Esophagus muscularis mucosa (tissue), 4 donors: Measurements from ENCODE around the gene TSPAN11. TPM values are rescaled to one million over a fixed set of nuclear protein-coding genes. Genes with fewer than 3 reads are reported as not detected.

Source experiments
- DNase-seq: peaks from one replicate; pipeline ENCODE4 v3.0.0-alpha.2; 2017; ENCODE audit errors: extremely low spot score
- H3K27ac ChIP-seq, 4 donors: fragments of 200-600 bp; sonication (generic); replicated peaks in 1 of 4; 1 replicate in 3 of 4; 2 replicates in 1 of 4; pipeline ENCODE4 v1.5.1; 2016 to 2019; ENCODE audit warnings: mild to moderate bottlenecking in 1 of 4
- H3K27me3 ChIP-seq, 4 donors: fragments of 200-600 bp; sonication (generic); one replicate each; pipeline versions ENCODE4 v1.5.1 to v1.6.0; 2016 to 2019
- H3K36me3 ChIP-seq, 4 donors: fragments of 200-600 bp; sonication (generic); one replicate each; pipeline ENCODE4 v1.5.1; 2016 to 2019
- H3K4me1 ChIP-seq, 4 donors: fragments of 200-600 bp; sonication (generic); one replicate each; pipeline ENCODE4 v1.5.1; 2016 to 2019
- H3K4me3 ChIP-seq, 4 donors: fragments of 200-600 bp; sonication (generic); 1 replicate in 2 of 4; 2 replicates in 2 of 4; pipeline ENCODE4 v1.5.1; 2016 to 2019; ENCODE audit warnings: mild to moderate bottlenecking in 4 of 4, moderate library complexity in 1 of 4
- H3K9me3 ChIP-seq, 4 donors: fragments of 200-600 bp; sonication (generic); 1 replicate in 3 of 4; 2 replicates in 1 of 4; pipeline ENCODE4 v1.5.1; 2016 to 2019
- EP300 ChIP-seq: sonication (generic); formaldehyde crosslinking; IDR thresholded peaks from one replicate; pipeline ENCODE4 v1.6.1; 2017; ENCODE audit warnings: antibody characterized with exemption
- POLR2A ChIP-seq: fragments of 450-650 bp; IDR thresholded peaks from one replicate; pipeline ENCODE4 v1.6.1; 2017; ENCODE audit warnings: antibody characterized with exemption, moderate library complexity, mild to moderate bottlenecking, low read depth
- POLR2AphosphoS5 ChIP-seq, 2 donors: sonication (generic); formaldehyde crosslinking; IDR thresholded peaks; one replicate each; pipeline ENCODE4 v1.6.1; 2017; ENCODE audit warnings: antibody characterized with exemption in 2 of 2
- WGBS: methylation state at CpG from one replicate; pipeline ENCODE4 v1.1.5; 2018; 5-methylcytosine and 5-hydroxymethylcytosine counted together
- intact Hi-C: fragments of 100-400 bp; cut with DNase I; formaldehyde crosslinking; loops from one replicate; pipeline ENCODE4 v1.15.1; 2023
- total RNA-seq, 4 donors: library from RNA; depleted of rRNA; stranded (reverse); fragments of >200 nt; gene quantifications; one replicate each; pipeline versions ENCODE4 v1.1.0 to v1.2.1, GENCODE V29; 2016
- TF ChIP-seq, protein P1 (sequence below), 3 experiments: fragments of 200-600 bp in 2 of 3; fragments of 450-650 bp in 1 of 3; sonication (generic) in 2 of 3; IDR thresholded peaks; one replicate each; pipeline ENCODE4 v1.5.1; 2017 to 2019; ENCODE audit warnings: antibody characterized with exemption in 3 of 3, mild to moderate bottlenecking in 2 of 3, moderate library complexity in 1 of 3

The TSPAN11 gene
- total RNA-seq, 4 donors from 2014 or later = 5.8 to 20.9 (median 12.7) TPM

DNA sequence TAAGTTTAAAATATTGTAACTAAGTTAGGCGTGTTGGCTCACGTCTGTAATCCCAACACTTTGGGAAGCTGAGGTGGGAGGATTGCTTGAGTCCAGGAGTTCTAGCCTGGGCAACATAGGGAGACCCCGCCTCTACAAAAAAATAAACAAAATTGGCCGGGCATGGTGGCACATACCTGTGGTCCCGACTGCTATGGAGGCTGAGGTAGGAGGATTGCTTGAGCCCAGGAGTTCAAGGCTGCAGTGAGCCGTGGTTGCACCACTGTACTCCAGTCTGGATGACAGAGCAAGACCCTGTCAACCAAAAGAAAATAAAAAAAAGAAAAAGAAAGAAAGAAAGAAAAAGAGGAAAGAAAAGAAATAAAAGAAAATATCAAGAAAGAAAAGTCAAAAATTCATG is 72.5 kb downstream of the TSPAN11 start:
- Histone ChIP-seq H3K4me1 (no peaks in the 10 kb centered on the region), H3K4me3 (no peak overlapping the region), H3K27me3 (no peaks in the 10 kb centered on the region), H3K9me3 (no peaks in the 10 kb centered on the region), H3K27ac (no peak overlapping the region), H3K36me3 (no peaks in the 10 kb centered on the region)
- DNase-seq = no peak
- intact Hi-C loops = no loop called here
- WGBS = 94% methylated on average over 6 of the region's 6 CpGs
- TF ChIP-seq, protein P1, sequence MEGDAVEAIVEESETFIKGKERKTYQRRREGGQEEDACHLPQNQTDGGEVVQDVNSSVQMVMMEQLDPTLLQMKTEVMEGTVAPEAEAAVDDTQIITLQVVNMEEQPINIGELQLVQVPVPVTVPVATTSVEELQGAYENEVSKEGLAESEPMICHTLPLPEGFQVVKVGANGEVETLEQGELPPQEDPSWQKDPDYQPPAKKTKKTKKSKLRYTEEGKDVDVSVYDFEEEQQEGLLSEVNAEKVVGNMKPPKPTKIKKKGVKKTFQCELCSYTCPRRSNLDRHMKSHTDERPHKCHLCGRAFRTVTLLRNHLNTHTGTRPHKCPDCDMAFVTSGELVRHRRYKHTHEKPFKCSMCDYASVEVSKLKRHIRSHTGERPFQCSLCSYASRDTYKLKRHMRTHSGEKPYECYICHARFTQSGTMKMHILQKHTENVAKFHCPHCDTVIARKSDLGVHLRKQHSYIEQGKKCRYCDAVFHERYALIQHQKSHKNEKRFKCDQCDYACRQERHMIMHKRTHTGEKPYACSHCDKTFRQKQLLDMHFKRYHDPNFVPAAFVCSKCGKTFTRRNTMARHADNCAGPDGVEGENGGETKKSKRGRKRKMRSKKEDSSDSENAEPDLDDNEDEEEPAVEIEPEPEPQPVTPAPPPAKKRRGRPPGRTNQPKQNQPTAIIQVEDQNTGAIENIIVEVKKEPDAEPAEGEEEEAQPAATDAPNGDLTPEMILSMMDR (IDR thresholded peaks at IDR 0.05) = no peak
- no peak for TF ChIP-seq POLR2A
- no peak for TF ChIP-seq POLR2AphosphoS5 (IDR thresholded peaks at IDR 0.05)

DNA sequence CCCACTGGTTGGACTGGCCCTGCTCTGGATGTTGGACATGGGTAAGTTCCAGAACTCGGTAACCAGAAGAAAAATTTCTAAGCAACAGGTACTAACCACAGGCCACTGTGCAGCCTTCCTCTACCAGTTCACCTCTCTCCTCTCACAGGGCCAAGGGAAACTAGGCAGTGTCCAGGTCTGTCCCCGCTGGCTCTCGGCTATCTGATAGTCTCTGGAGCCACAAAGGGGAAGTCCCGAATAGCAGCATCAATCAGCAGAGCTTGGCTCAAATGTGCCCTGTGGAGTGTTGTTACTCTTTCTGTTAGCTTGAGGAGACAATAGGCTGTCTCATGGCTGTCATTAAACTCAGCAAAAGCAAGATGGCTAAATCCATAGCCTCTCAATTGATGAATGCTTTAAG is 73.2 kb downstream of the TSPAN11 start:
- Histone ChIP-seq H3K4me1 (no peaks in the 10 kb centered on the region), H3K27me3 (no peaks in the 10 kb centered on the region), H3K27ac (no peak overlapping the region), H3K9me3 (no peaks in the 10 kb centered on the region), H3K36me3 (no peaks in the 10 kb centered on the region), H3K4me3 (no peak overlapping the region)
- WGBS = 92% methylated on average over 4 of the region's 4 CpGs
- DNase-seq = no peak
- intact Hi-C loops = no loop called here
- TF ChIP-seq POLR2A (no peak), POLR2AphosphoS5 (IDR thresholded peaks at IDR 0.05) (no peak), EP300 (no peak)
- TF ChIP-seq, protein P1 (IDR thresholded peaks at IDR 0.05) = no peak

DNA sequence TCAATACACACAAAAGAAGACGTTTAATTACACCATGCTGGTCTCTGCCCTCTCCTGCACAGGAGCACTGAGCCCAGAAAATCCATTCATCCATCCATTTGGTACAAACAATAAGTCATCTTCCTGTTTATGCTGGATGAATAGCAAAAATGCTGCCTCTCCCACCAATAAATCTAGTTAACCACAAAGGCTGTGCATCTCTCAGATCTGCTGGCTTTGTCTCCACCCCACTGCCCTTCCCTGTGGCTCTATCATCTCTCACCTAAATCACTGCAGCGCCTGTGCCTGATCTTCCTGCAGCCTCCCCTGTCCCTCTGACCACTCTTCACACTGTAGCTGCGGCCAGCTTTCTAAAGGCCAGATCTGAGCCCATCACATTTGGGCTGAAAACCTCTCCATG is 74.2 kb downstream of the TSPAN11 start:
- Histone ChIP-seq H3K36me3 (no peaks in the 10 kb centered on the region), H3K27ac (no peak overlapping the region), H3K4me1 (no peaks in the 10 kb centered on the region), H3K4me3 (no peak overlapping the region), H3K27me3 (no peaks in the 10 kb centered on the region), H3K9me3 (no peaks in the 10 kb centered on the region)
- 91% methylated on average over 3 of the region's 3 CpGs for WGBS
- DNase-seq = no peak
- TF ChIP-seq EP300 = no peak
- TF ChIP-seq, protein P1 (IDR thresholded peaks at IDR 0.05) = no peak
- intact Hi-C loops = no loop called here

DNA sequence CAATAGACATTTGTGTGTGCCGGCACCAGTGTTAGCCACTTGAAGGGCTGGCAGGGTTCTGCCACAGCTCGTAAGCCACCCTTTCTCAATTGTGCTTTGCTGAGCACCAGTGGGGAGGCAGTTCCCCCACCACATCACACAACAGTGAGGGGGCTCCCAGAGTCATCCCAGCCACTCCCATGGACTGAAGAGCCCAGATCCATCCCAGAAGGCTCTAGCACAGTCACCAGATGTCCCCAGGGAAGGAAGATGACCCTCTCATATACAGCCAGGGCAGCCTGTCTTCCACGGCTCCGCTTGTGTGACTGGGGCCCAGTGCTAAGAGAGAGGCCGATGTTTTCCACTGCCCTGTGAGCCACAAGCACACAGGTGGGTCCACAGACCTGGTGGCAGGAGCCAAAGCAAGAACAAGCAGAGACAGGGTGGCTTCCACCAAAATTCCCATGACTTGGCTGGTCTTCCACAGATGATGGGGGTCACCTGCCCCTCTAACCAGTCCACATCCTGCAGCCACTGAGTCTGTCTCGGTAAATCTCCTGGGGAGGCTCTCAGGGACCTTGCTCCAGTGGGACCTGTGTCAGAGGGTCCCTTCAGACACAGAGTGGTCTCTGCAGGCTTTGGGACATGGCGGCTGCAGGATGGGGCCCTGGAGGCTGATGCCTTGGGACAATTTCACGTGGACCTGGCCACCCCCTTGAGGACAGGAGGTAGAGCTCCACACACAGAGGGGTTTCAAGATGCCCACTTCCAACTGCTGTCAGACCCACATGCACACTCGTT is 75.2 kb downstream of the TSPAN11 start:
- Histone ChIP-seq H3K27ac (no peak overlapping the region), H3K9me3 (no peaks in the 10 kb centered on the region), H3K4me1 (no peaks in the 10 kb centered on the region), H3K4me3 (no peak overlapping the region), H3K36me3 (no peaks in the 10 kb centered on the region), H3K27me3 (no peaks in the 10 kb centered on the region)
- TF ChIP-seq POLR2AphosphoS5 (IDR thresholded peaks at IDR 0.05) (no peak), EP300 (no peak), POLR2A (no peak)
- TF ChIP-seq, protein P1 (IDR thresholded peaks at IDR 0.05) = no peak
- WGBS = 88% methylated on average over 5 of the region's 9 CpGs
- no peak for DNase-seq
- intact Hi-C loops = no loop called here

DNA sequence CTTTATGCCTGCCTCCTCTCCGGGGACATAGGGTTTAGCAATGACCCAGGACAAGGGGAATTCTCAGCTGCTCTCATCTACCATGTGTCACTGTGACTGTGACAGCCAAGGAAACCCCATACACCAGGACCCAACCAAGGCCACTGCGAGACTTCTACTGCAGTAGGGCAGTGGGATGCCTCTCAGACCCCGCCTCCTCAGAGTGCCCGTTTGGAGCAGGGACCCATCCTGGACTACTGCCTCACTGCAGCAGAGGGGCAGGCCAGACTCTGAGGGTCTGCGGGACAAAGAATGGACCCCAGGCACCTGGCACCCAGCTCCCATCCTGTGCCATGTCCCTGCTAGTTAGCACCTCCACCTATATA is 75.8 kb downstream of the TSPAN11 start:
- TF ChIP-seq EP300 (no peak), POLR2AphosphoS5 (IDR thresholded peaks at IDR 0.05) (no peak), POLR2A (no peak)
- TF ChIP-seq, protein P1 (IDR thresholded peaks at IDR 0.05) = no peak
- WGBS = 83% methylated on average over 4 of the region's 5 CpGs
- H3K4me1 ChIP-seq = no peaks in the 10 kb centered on the region
- H3K9me3 ChIP-seq = no peaks in the 10 kb centered on the region
- no peak overlapping the region for H3K27ac ChIP-seq
- DNase-seq = no peak
- H3K4me3 ChIP-seq = no peak overlapping the region
- no peaks in the 10 kb centered on the region for H3K27me3 ChIP-seq
- no peaks in the 10 kb centered on the region for H3K36me3 ChIP-seq
- intact Hi-C loops = no loop called here
